OCI-LY7 (cell line): ENCODE data around the gene BOD1L1. TPM values are rescaled to one million over a fixed set of nuclear protein-coding genes. Genes with fewer than 3 reads are reported as not detected.

Experiments used
- BruUV-seq: library from RNA; stranded (reverse); fragments of 400-500 nt; replicated peaks from 2 replicates; lab custom pipeline; 2021; lab: Mats Ljungman, UMichigan
- CTCF ChIA-PET: fragments of 300-600 bp; sonication (Branson Sonifier 250); formaldehyde crosslinking; loops from one replicate; lab custom pipeline; 2022; ENCODE audit warnings: antibody characterized with exemption; ENCODE audit not compliant: unreplicated experiment; lab: Charles Lee
- POLR2A ChIA-PET: fragments of 300-600 bp; sonication (Branson Sonifier 250); formaldehyde crosslinking; loops from one replicate; lab custom pipeline; 2022; ENCODE audit warnings: antibody characterized with exemption; lab: Charles Lee
- DNase-seq: peaks from one replicate; pipeline ENCODE4 v3.0.0-alpha.2; 2015; ENCODE audit warnings: low spot score
- H2AFZ ChIP-seq: fragments of 200-600 bp; sonication (generic), shearing (Covaris generic); 2 replicates; pipeline ENCODE4 v1.6.1; 2014; ENCODE audit warnings: mild to moderate bottlenecking, antibody characterized with exemption, low read length, moderate library complexity
- H3K27ac ChIP-seq: fragments of 200-600 bp; sonication (generic); 2 replicates; pipeline ENCODE4 v1.5.1; 2014; ENCODE audit warnings: mixed run types, low read depth, mild to moderate bottlenecking, moderate library complexity, low read length, inconsistent platforms; ENCODE audit not compliant: poor library complexity, severe bottlenecking
- H3K36me3 ChIP-seq: fragments of 200-600 bp; sonication (generic); 2 replicates; pipeline ENCODE4 v1.6.1; 2014; ENCODE audit warnings: mild to moderate bottlenecking, antibody characterized with exemption, low read length, moderate library complexity, mixed read lengths; ENCODE audit not compliant: insufficient read depth
- H3K4me1 ChIP-seq: fragments of 200-600 bp; sonication (generic); 2 replicates; pipeline ENCODE4 v1.5.1; 2014; ENCODE audit warnings: mild to moderate bottlenecking, low read length; ENCODE audit not compliant: insufficient read depth, poor library complexity, severe bottlenecking
- H3K4me2 ChIP-seq: fragments of 200-600 bp; sonication (generic); 2 replicates; pipeline ENCODE4 v1.6.1; 2014; ENCODE audit warnings: mild to moderate bottlenecking, low read length
- H3K4me3 ChIP-seq: fragments of 200-600 bp; sonication (generic); 2 replicates; pipeline ENCODE4 v1.5.1; 2014; ENCODE audit warnings: mild to moderate bottlenecking, low read depth, low read length; ENCODE audit not compliant: poor library complexity, severe bottlenecking
- H3K79me2 ChIP-seq: fragments of 200-600 bp; sonication (generic); 2 replicates; pipeline ENCODE4 v1.6.1; 2016; ENCODE audit warnings: low read depth, mild to moderate bottlenecking, low read length, moderate library complexity, mixed read lengths; ENCODE audit not compliant: insufficient read depth
- H3K9me2 ChIP-seq: fragments of 200-600 bp; sonication (generic); 2 replicates; pipeline ENCODE4 v1.6.1; 2016; ENCODE audit warnings: mild to moderate bottlenecking, low read length, mixed read lengths; ENCODE audit not compliant: insufficient read depth
- H3K9me3 ChIP-seq: fragments of 200-600 bp; sonication (generic); 2 replicates; pipeline ENCODE4 v1.6.1; 2014; ENCODE audit warnings: mild to moderate bottlenecking, mixed run types, low read length, mixed read lengths
- H4K20me1 ChIP-seq: fragments of 200-600 bp; sonication (generic); 2 replicates; pipeline ENCODE4 v1.6.1; 2014; ENCODE audit warnings: mild to moderate bottlenecking, antibody characterized with exemption, low read length, moderate library complexity, mixed read lengths; ENCODE audit not compliant: insufficient read depth
- EZH2phosphoT487 ChIP-seq: fragments of 200-600 bp; sonication (generic); IDR thresholded peaks from 2 replicates; pipeline ENCODE4 v1.6.1; 2018; ENCODE audit warnings: low read depth, borderline replicate concordance, mild to moderate bottlenecking, mixed run types, antibody characterized with exemption, low read length, moderate library complexity, mixed read lengths
- intact Hi-C: fragments of 100-400 bp; cut with micrococcal nuclease; formaldehyde crosslinking; loops from one replicate; pipeline ENCODE4 v1.10.0; 2022; ENCODE audit not compliant: unreplicated experiment
- total RNA-seq, 2 experiments: library from RNA; depleted of rRNA in 1 of 2; stranded (reverse); fragments of >200 nt in 1 of 2; shearing (Covaris generic) in 1 of 2; gene quantifications; 2 replicates each; pipeline ENCODE4 v1.2.3, GENCODE V29; 2014 to 2022
- TF ChIP-seq, protein P1 (sequence below): fragments of 200-600 bp; sonication (generic); conservative IDR thresholded peaks from 2 replicates; pipeline ENCODE4 v1.5.1; 2014; ENCODE audit warnings: mild to moderate bottlenecking, antibody characterized with exemption, low read length, moderate library complexity, mixed read lengths

The BOD1L1 gene
- total RNA-seq, 2 experiments from 2014 or later = 24.0 to 49.6 TPM

GRCh38 chr4:13616597-13616996 lies 10.9 kb downstream of the BOD1L1 start:
- peaks cover 15% of the 10 kb centered on the region; the same call in 1 of the 2 replicates for H3K79me2 ChIP-seq
- TF ChIP-seq EZH2phosphoT487 = no peak
- TF ChIP-seq, protein P1, sequence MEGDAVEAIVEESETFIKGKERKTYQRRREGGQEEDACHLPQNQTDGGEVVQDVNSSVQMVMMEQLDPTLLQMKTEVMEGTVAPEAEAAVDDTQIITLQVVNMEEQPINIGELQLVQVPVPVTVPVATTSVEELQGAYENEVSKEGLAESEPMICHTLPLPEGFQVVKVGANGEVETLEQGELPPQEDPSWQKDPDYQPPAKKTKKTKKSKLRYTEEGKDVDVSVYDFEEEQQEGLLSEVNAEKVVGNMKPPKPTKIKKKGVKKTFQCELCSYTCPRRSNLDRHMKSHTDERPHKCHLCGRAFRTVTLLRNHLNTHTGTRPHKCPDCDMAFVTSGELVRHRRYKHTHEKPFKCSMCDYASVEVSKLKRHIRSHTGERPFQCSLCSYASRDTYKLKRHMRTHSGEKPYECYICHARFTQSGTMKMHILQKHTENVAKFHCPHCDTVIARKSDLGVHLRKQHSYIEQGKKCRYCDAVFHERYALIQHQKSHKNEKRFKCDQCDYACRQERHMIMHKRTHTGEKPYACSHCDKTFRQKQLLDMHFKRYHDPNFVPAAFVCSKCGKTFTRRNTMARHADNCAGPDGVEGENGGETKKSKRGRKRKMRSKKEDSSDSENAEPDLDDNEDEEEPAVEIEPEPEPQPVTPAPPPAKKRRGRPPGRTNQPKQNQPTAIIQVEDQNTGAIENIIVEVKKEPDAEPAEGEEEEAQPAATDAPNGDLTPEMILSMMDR = no peak
- CTCF ChIA-PET = no interaction called here
- POLR2A ChIA-PET = interaction anchor here (1.3 to 1.8 kb wide), 4 partner anchors 9 to 11 kb away, joined by 4 to 8 read pairs (median 6); partner anchors contain the start of gene BOD1L1
- no TSS peak for BruUV-seq
- no peak overlapping the region for H3K27ac ChIP-seq
- H4K20me1 ChIP-seq = no peaks in the 10 kb centered on the region; the same call in 1 of the 2 replicates
- H2AFZ ChIP-seq = no peak overlapping the region
- H3K36me3 ChIP-seq = peaks cover 79% of the 10 kb centered on the region
- no peaks in the 10 kb centered on the region for H3K9me3 ChIP-seq
- peaks cover 41% of the 10 kb centered on the region for H3K4me1 ChIP-seq
- intact Hi-C loops = loop anchor here (5.0 kb wide), 1 partner anchor 134 kb away; the partner anchor contains the start of gene RAB28
- no peak overlapping the region for H3K4me2 ChIP-seq
- H3K9me2 ChIP-seq = no peaks in the 10 kb centered on the region
- no peak overlapping the region for H3K4me3 ChIP-seq
- DNase-seq = no peak

DNA sequence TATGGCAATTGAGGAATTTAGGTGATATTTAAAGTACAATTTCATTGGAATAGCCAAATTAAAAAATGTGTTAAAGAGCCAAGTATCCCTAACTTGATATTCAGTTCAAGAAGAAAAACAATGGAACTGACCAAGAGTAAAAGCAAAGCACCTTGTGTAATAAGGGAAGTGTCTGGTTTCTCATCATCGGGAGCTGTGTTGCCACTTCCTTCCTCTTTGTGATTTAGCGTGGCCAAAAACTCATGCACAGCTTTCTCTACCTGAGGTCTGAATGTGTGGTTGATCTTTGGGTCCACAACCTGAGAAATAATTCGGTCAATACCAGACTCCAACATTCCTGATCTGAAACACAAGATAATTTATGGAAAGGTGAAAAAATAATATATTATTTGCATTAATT lies 12.4 kb downstream of the BOD1L1 start:
- H3K4me3 ChIP-seq = peak overlapping the region; percentile 4
- peak; percentile 64 for DNase-seq
- no TSS peak for BruUV-seq
- H3K36me3 ChIP-seq = peaks cover 92% of the 10 kb centered on the region
- peaks cover 10% of the 10 kb centered on the region; the same call in 1 of the 2 replicates for H3K79me2 ChIP-seq
- CTCF ChIA-PET = interaction anchor here (1.0 kb wide), 1 partner anchor 40 kb away, joined by 3 read pairs; no protein-coding TSS in a partner anchor
- no peak for TF ChIP-seq EZH2phosphoT487
- TF ChIP-seq, protein P1 = no peak
- no peaks in the 10 kb centered on the region for H3K9me3 ChIP-seq
- H4K20me1 ChIP-seq = no peaks in the 10 kb centered on the region
- peak overlapping the region; percentile 53 for H3K27ac ChIP-seq
- no peak overlapping the region for H2AFZ ChIP-seq
- H3K4me2 ChIP-seq = peak overlapping the region; percentile 67
- H3K4me1 ChIP-seq = peaks cover 55% of the 10 kb centered on the region
- intact Hi-C loops = loop anchor here (5.0 kb wide), 1 partner anchor 133 kb away; the partner anchor contains the start of gene RAB28
- POLR2A ChIA-PET = interaction anchor here (0.9 to 1.8 kb wide), 4 partner anchors 9 to 23 kb away, joined by 3 to 8 read pairs (median 5); partner anchors contain the start of gene BOD1L1
- no peaks in the 10 kb centered on the region for H3K9me2 ChIP-seq

DNA sequence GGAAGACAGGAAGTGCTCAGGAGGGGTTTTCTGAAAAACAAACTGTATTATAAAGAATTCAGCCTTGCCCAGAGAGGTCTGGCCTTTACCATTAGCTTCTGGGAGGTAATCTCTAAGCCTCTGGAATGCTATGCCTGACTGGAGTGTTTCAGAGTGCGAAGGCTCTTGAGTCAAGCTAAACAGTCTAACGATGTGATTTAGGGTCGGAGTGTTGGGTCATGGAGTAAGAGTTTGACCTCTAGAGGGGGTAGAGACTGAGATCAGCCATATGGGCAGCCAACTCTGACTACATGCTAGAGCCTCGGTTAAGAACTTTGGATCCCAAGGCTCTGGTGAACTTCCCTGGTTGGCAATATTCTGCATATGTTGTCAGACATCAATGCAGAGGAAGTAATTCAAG lies 15.0 kb downstream of the BOD1L1 start:
- Histone ChIP-seq H3K79me2 (peaks cover 5% of the 10 kb centered on the region; the same call in 1 of the 2 replicates), H3K9me2 (no peaks in the 10 kb centered on the region), H4K20me1 (no peaks in the 10 kb centered on the region), H3K27ac (peak overlapping the region; percentile 82), H3K36me3 (peaks cover 93% of the 10 kb centered on the region), H2AFZ (no peak overlapping the region), H3K9me3 (no peaks in the 10 kb centered on the region), H3K4me2 (peak overlapping the region; percentile 59), H3K4me3 (no peak overlapping the region), H3K4me1 (peaks cover 56% of the 10 kb centered on the region)
- DNase-seq = no peak
- intact Hi-C loops = no loop called here
- no peak for TF ChIP-seq EZH2phosphoT487
- TF ChIP-seq, protein P1 = no peak
- ChIA-PET POLR2A (interaction anchor here (0.9 kb wide), 1 partner anchor 9 kb away, joined by 3 read pairs; no protein-coding TSS in a partner anchor), CTCF (interaction anchor here (1.1 kb wide), 1 partner anchor 12 kb away, joined by 3 read pairs; no protein-coding TSS in a partner anchor)
- BruUV-seq = no TSS peak
